GM19463 (cell line): ENCODE data around the gene SPRR4.

Experiments
- ATAC-seq: cut with Tn5 transposase; IDR thresholded peaks from one replicate; pipeline ENCODE4 v1.9.1; 2021; ENCODE audit warnings: mild to moderate bottlenecking, moderate library complexity; ENCODE audit not compliant: unreplicated experiment

SPRR4 gene

GRCh38 chr1:152964536-152964935, 5.9 kb upstream of the SPRR4 start:
- no peak for ATAC-seq

DNA sequence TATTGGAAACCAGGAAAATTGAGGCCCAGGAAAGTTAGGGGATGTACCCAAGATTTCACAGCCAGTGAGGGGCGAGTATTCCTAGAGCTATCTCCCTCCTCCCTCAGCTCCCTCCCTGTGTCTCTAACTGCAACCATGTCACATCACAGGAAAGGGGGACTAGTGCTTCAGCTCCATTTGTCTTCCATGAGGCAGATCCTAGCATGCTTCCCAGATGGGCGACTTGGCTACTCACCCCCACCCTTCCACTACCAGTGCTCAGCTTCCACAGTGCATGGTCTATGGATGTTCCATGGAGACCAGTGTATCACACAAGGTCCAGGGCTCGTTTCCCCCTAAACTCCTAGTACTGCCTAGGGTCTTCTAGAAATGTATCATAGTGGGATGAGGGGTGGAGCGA, 4.6 kb upstream of the SPRR4 start:
- ATAC-seq: no peak

DNA sequence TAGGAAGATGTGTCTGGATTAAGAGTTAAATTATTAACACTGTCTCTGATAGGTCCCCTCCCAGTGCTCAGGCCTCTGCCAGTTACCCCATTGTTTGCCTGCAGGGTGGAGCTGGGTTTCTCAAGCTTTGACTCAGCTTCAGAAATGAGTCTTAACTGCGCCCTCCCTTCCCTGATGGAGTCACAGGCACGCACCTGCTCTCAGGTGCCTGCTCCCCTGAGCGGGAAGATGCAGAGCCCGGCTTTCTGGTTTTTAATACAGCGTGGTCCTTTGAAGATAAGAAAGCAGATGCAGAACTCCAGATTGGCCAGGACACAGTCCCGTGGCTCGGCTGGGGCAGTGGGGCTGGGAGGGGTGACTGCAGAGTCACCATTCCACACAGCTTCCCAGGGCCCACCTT, 3.2 kb upstream of the SPRR4 start:
- peak; percentile 67 for ATAC-seq

- ATAC-seq: peak; percentile 89
These were observed 2.2 kb upstream of the SPRR4 start for GRCh38 chr1:152968248-152968647.

GRCh38 chr1:152969036-152969435, 1.4 kb upstream of the SPRR4 start:
- ATAC-seq: no peak

DNA sequence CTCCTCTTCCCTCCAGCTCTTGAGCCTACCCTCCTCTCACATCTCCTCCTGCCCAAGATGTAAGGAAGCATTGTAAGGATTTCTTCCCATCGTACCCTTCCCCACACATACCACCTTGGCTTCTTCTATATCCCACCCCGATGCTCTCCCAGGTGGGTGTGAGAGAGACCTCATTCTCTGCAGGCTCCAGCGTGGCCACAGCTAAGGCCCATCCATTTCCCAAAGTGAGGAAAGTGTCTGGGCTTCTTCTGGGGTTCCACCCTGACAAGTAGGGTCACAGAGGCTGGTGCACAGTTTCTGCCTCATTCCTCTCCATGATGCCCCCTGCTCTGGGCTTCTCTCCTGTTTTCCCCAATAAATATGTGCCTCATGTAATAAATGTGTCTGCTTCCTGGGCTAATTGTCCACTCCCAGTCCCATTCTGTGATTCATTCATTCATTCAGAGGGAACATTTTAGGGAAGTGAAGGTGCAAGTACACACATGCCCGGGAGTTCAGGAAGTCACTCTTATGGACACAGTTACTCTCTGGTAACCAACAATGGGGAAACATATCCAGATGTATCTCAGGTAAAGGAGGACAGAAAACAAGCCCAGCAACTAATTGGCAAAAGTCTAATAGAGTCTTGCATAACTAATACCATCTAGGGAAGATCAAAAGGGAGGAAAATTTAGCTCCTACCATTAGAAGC, 1.9 kb downstream of the SPRR4 start:
- ATAC-seq: no peak

- ATAC-seq: no peak
These were observed 6.2 kb downstream of the SPRR4 start for GRCh38 chr1:152976688-152977087.

GRCh38 chr1:152977614-152978013, 7.2 kb downstream of the SPRR4 start:
- no peak for ATAC-seq

DNA sequence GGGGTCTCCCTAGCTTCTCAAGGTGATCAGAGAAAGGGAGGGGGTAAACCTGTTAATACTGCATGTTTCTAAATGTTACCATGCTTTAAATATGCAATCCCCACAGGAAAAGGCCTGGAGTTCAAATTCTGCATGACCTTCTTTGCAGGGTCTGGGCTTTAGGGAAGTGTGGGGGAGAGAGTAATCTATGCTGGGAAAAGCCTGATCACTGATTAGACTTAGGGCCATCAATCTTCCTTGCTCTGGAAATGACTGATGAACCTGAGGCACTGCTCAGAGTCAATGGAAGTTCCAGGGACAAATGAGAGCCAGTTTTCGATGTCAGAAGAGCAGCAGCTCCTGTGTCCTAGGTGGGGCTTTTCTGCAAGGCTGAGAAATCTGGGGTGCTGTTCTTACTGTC, 10.2 kb downstream of the SPRR4 start:
- no peak for ATAC-seq

DNA sequence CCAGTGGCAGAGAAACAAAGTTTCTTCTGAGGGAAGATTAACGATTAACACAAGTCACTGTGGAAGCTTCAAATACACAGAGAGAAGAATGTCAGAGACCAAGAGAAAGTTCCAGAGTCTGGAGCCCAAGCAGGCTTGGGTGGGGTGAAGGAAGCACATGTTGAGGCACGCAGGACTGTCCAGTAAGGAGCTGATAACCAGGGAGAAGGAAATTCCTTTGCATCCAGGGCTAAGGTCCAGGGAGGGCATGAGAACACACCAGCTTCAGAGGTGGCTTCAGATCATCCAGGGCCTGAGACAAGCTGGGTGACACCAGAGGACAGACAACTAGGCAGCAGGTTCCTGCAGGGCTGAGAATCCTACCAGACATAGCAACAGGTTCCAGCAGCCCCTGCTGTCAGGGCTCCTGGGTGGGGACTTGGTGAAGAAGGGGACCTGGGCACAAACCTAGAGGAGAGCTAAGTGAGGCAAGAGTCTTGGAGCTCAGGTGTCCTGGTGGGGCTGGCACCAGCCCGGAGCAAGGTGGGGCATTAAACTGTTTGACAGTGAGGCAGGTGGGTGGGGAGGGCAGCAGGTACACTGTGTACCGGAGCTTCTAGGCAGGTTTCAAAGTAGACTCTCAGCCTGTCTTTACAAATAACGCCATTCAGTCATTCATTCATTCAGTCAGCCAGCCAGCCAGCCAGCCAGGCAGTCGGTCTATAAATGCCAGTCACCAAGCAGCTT, 10.9 kb downstream of the SPRR4 start:
- ATAC-seq: no peak

- ATAC-seq: no peak
These were observed 11.6 kb downstream of the SPRR4 start for GRCh38 chr1:152982076-152982475.

DNA sequence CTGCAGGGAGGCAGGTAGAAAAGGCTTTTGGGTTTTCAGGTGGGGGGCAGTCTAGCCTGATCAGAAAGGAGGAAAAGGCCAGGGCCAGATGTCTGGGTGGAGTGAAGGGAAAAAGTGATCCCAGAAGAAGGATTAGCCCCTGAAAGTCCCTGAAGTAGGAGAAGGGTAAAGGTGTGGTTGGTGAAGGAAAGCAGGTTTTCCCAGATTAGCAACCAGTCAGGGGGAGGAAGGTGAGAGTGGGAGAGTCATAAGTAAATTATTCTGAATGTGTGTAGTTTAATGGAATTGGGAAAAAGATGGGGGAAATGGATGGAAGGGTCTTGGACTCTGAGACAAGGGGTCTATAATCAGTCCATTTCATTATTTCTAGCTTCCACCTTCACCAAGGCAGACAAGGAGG, 12.8 kb downstream of the SPRR4 start:
- ATAC-seq: no peak

- no peak for ATAC-seq
These were observed 13.3 kb downstream of the SPRR4 start, which contains the start of gene SPRR1A for GRCh38 chr1:152983743-152984142. SPRR1A (plus strand) TSS chr1:152984081; CDS start chr1:152985231, 1,150 bp downstream.

GRCh38 chr1:152986578-152986977, 16.1 kb downstream of the SPRR4 start:
- ATAC-seq: no peak

DNA sequence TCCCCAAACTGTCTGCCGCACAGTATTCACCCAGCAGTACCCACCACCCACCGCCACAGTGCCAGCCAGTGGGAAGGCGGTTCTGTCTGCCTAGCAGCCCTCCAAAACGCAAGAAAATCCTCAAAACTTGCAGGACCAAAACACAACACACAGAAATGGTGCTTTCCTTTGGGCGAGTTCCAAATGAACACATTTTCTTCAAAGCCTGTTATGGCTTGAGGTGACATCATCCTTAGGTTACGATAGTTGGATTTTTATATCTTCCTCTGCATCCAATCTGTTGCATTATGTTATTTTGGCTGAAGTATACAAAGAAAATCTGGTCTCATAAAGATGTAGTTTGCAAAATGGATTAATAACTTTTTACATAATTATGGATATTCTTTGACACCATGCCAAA, 22.7 kb downstream of the SPRR4 start:
- ATAC-seq: no peak

GRCh38 chr1:152995842-152996241, 25.4 kb downstream of the SPRR4 start:
- no peak for ATAC-seq

- no peak for ATAC-seq
These were observed 26.4 kb downstream of the SPRR4 start for GRCh38 chr1:152996633-152997400.

DNA sequence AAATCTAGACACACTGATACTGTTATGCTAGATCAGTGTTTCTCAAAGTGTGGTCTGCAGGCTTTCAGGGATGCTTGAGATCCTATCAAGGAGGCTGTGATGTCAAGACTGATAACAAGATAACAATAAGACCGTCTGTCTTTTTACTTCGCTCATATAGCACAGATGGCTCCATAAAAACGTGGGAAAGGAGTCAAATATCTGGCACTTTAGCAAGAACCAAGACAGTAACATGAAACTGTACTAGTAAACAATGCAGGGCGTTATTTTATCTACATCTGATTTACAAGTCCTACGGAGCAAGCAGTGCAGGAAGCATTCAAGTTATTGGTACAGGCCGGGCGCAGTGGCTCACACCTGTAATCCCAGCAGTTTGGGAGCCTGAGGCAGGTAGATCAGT, 27.5 kb downstream of the SPRR4 start:
- ATAC-seq: no peak

- no peak for ATAC-seq
These were observed 28.0 kb downstream of the SPRR4 start for GRCh38 chr1:152998476-152998875.

DNA sequence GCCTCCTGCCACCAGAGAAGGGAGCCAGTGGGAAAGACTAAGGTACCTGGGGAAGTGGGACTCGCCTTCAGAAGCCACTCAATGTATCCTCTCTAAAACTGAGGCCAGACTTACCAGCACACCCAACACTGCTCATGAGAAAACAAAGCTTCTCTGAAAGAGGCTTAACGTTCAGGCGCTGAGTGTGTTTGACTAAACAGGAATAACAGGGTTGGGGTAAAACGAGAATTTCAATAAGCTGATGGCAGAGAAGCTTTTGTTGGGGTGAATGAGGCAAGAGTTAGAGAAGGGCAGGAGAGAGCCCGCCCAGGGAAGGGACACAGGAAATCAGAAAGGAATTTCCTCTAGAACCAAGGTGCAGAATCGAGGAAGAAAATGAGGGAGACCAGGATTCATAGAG, 29.4 kb downstream of the SPRR4 start:
- ATAC-seq: no peak

GRCh38 chr1:153000294-153000693, 29.8 kb downstream of the SPRR4 start:
- ATAC-seq: no peak

DNA sequence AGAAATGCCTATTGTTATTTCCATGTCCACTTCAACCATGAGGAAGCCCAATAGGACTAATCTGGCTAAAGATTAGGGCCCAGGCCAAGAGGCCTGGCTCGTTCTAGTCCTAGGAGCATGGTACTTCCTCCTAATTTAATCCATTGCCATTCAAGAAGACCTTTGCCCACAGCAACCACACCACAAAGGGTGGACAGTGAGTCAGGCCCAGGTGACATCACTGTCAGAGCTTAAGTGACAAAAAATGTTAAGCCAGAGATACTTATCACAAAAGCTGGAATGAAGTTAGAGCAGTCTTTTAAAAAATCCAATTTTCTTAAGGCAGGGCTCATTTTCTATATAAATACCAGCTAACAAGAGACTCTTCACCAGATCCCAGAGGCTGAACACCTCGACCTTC, 30.9 kb downstream of the SPRR4 start, which contains the start of gene SPRR3:
Gene SPRR3 (plus strand): TSS at position 368 of the 400 bp plus-strand sequence. CDS start 1,272 bp downstream, outside the sequence.
- ATAC-seq: no peak
